GM18951 (cell line): ENCODE data around the gene ZFP30.

ENCODE experiments used
- POLR2A ChIP-seq: IDR thresholded peaks from 4 replicates; pipeline ENCODE4 v1.6.1; 2011; ENCODE audit warnings: mild to moderate bottlenecking; ENCODE audit not compliant: insufficient read length, insufficient read depth; ENCODE audit errors: extremely low read depth
- in situ Hi-C: fragments of 300-500 bp; cut with MboI; formaldehyde crosslinking; loops from one replicate; pipeline ENCODE4 v1.12.0; 2022; ENCODE audit warnings: low sequenced_read_pairs, mixed read lengths, inconsistent platforms; ENCODE audit not compliant: unreplicated experiment

The ZFP30 gene

GRCh38 chr19:37635076-37636056, 19.9 kb downstream of the ZFP30 start:
- in situ Hi-C loops, result no loop called here
- no peak for TF ChIP-seq POLR2A

- in situ Hi-C loops, result no loop called here
- TF ChIP-seq POLR2A, result no peak
Measured at GRCh38 chr19:37594982-37595382, 60.3 kb downstream of the ZFP30 start.

GRCh38 chr19:37594304-37594981, 60.8 kb downstream of the ZFP30 start, which contains the start of the genes ZNF540 and ZNF571:
Gene ZNF540 (plus strand): TSS chr19:37594876. CDS start chr19:37598448, 3,572 bp downstream.
Gene ZNF571 (minus strand): TSS chr19:37594792. CDS start chr19:37586676, 8,116 bp downstream.
- in situ Hi-C loops, result no loop called here
- peak; percentile 59 for TF ChIP-seq POLR2A

GRCh38 chr19:37593996-37594303, 61.3 kb downstream of the ZFP30 start:
- no peak for TF ChIP-seq POLR2A
- in situ Hi-C loops, result no loop called here

GRCh38 chr19:37583340-37583739, 71.9 kb downstream of the ZFP30 start:
- no peak for TF ChIP-seq POLR2A
- in situ Hi-C loops, result no loop called here

- TF ChIP-seq POLR2A, result no peak
- in situ Hi-C loops, result no loop called here
Measured at GRCh38 chr19:37572203-37572602, 83.1 kb downstream of the ZFP30 start.

GRCh38 chr19:37565370-37565669, 89.9 kb downstream of the ZFP30 start:
- in situ Hi-C loops, result no loop called here
- no peak for TF ChIP-seq POLR2A

GRCh38 chr19:37564624-37565369, 90.5 kb downstream of the ZFP30 start:
- TF ChIP-seq POLR2A, result no peak

More at GRCh38 chr19:37564624-37565369, 90.5 kb downstream of the ZFP30 start:
- in situ Hi-C loops, result no loop called here
